Left forelimb (tissue), 1 donor: ENCODE data around the gene ADGRL1.
"Not testable (repeated sequence)": the region's sequence is repeated elsewhere in the genome, so short reads cannot be mapped to it uniquely, and the experiment has no call there.

Source experiments
- DNase-seq: peaks from one replicate; pipeline ENCODE4 v3.0.0-alpha.2; 2018; ENCODE audit warnings: low spot score

The ADGRL1 gene

DNA sequence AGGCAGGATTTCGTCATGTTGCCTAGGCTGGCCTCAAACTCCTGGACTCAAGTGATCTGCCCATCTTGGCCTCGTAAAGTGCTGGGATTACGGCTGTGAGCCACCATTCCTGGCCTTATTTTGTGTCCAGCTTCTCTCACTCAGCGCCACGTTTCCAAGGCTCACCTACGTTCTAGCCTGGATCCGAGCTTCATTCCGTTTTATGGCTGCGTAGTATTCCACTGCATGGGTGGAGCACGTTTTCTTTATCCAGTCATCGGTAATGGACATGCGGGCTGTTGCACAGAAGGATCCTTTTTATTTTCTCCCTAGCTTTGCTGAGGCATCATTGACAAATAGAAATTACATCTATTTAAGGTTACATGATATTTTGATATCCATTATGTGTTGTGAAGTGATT is 16.6 kb downstream of the ADGRL1 start:
- DNase-seq, result no peak

DNA sequence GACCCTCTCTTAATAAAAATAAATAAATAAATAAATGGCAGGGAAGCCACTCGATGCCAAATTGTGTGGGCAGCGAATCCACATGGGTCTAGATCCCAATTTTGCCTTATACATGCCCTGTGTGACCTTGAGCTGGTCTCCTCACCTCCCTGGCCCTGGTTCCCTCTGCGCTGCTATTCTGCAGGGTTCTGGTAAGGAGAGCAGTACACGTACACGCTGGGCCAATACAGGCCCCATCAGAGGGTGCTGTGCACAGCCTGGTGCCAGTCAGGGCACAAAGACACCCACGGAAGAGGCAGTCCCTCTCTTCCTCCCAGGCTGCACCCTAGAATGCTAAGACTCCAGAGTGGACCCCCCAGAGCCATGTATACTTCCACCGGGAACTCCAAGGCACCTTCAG is 17.9 kb downstream of the ADGRL1 start:
- not testable (repeated sequence) for DNase-seq

DNA sequence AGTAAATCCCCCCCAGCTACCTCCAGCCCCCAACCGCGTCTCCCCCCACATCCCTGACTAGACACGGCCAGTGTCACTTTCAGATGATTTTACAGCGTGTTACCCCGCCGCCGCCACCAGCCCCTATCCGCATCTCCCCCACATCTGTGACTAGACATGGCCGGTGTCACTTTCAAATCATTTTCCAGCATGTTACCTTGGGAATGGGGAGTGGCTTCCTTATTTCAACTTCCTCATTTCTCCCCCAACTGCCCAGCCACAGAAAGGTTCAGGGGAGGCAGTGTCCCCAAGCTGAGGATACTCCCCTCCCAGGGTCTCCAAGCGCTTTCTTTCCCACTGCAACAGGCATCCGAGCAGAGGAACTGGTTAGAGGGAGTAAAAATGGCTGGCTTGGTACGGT is 18.4 kb downstream of the ADGRL1 start:
- DNase-seq, result no peak

DNA sequence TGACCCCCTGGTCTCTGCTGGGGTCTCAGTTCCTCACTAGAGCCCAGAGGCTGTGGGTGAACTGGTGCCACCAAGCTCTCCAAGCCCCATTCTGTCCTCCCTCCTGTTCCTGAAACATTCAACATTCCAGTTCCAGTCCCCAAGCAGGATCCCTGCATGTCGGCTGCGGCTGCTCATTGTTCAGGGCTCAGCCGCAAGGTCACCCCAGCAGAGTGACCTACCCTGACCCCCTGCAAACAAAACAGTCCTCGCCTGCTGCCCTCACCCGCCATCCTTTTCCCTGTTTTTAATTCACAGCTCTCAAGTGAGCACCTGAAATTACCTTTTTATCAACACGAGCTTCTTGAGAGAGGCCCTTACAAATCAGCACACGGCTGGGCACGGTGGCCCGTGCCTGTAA is 19.3 kb downstream of the ADGRL1 start:
- not testable (repeated sequence) for DNase-seq

DNA sequence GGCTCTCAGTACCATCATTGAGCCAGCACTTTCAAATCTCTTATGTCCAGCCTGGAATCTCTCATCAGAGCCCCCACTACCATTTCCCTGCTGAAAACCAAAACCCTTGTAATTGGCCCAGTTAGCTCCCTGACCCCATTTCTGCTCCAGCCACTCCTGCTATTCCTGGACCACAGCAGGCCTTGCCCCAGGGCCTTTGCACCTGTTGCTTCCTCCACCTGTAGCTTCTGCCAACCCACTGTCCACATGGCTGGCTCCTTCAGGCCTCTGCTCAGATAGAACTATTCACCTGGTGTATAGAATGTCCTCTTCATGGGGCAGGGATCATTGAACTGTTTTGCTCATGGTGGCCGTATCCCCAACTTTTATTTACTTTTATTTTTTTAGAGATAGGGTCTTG is 20.3 kb downstream of the ADGRL1 start:
- not testable (repeated sequence) for DNase-seq

DNA sequence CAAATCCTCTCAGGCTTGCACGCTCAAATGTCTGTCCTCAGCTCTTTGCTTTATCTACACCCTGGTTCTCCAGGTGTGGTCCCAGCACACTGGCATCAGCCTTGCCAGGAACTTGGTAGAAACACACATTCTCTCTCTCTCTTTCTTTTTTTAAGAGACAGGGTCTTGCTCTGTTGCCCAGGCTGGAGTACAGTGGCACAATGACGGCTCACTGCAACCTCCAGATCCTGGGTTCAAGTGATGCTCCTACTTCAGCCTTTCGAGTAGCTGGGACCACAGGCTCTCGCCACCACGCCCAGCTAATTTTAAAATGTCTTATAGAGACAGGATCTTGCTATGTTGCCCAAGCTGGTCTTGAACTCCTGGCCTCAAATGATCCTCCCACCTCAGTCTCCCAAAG is 20.8 kb downstream of the ADGRL1 start:
- no peak for DNase-seq

DNA sequence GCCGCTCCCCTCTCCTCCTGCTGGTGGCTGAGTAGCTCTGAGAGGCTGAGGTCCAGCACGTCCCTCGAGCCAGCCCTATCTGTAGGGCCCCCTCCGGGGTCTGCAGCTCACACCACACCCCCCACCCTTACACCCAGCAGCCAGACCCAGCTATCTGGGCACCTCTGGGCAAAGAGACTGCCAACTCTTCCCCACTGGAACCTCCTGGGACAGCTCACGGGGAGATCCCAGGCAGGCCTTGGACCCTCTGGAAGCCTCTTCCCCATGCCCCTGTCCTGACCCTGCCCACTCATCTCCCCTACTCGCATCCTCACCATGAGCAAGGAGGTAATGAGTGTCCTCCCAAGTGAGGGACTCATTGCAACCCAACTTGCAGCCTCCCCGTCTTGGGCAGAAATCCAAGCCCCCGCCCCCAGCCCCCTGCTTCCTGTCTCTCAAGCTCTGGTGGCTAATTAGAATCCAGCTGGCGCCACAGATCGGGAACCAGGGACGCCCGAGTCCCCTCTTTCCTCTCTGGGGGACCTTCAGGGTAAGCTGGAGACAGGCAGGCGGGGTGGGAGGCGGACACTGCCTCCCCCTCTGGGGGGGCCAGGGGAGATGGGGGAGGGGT is 22.1 kb downstream of the ADGRL1 start:
- DNase-seq, result no peak

DNA sequence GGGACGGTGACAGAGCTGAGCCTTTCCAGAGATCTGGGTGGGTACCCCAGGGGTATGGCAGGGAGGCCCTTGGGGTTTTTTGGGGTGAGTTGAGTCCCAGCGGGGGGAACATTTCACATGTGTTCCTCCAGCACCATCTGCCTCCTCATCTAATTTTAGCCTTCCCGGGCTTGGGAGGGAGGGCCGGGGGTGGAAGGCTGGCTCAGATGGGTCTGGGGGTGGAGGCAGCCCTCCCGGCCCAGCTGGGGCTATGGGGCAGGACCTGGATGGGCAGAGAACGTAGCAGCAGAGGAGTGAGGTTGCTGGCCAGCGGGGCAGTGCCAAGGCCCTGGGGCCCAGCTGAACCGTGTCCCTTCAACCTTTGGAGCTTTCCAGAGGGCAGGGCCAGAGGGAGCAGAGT is 23.5 kb downstream of the ADGRL1 start:
- no peak for DNase-seq

DNA sequence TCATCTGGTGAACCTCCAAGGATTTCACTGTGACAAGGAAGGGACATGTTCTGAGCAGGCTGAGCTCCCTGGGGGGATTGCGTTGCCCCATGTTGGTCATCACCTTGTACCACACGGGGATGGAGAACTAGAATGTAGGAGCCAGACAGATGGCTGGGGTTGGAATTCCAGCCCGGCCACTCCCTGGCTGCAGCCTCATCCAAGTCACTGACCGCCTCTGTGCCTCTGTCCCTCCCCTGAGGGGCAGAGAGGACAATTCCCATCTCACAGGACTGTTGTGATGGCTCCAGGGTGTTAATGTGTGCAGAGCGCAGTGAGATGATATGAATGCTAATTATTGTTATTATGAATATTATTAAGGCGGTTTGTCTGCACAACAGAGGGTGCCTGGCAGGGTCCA is 24.1 kb downstream of the ADGRL1 start:
- DNase-seq, result no peak

DNA sequence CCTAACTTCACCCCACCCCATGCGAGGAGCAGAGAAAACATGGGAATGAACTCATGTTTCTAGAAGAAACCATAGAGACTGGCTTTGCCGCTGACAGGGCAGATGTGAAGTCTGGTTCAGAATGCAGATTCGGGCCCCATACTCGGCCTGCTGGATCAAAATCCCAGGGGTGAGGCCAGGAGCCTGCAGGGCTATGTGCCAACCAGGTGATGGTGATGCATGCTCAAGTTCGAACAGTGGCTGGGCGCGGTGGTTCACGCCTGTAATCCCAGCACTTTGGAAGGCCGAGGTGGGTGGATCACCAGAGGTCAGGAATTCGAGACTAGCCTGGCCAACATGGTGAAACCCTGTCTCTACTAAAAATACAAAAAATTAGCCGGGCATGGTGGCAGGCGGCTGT is 24.8 kb downstream of the ADGRL1 start:
- DNase-seq, result not testable (repeated sequence)

DNA sequence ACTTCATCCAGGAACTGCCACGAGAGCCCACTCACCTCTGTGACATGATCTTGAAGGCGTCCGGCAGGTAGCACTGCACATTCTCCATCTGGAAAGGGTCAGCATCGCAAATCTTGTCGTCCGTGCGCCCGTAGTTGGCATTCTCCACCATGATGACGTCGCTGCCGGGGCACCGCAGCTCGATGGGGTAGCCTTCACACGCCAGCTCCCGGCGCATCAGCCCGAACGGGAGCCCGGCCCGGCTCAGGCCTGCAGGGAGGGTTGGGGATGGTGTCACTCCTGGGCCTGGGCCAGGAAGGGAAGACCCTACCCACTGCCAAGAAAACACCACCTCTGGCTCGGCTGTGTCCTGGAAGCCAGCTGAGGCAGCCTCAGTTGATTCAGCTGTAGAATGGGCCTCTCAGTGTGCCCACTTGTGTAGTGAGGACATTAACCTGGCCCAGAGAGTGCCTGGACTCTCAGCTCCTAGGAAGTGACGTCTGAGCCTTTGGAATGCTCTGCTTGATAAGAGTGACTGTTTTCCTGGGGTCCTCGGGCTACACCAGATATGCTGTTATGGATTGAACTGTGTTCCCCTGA is 28.4 kb downstream of the ADGRL1 start:
- no peak for DNase-seq

DNA sequence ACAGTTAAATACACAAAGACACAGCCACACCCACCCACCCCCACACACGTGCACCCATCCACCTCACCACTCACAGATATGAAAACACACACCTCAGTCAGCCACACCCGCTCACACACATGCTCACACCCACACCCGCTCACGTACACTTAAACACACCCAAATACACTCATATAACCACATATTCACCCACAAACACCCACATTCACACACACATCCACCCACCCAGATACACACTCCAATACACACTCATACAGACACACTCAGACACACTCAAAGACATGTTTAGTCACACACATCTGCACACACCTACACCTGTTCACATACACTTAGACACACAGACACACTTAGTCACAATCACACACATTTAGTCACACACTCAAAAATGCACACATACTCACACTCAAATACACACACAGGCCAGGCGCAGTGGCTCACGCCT is 30.6 kb downstream of the ADGRL1 start:
- DNase-seq, result no peak

DNA sequence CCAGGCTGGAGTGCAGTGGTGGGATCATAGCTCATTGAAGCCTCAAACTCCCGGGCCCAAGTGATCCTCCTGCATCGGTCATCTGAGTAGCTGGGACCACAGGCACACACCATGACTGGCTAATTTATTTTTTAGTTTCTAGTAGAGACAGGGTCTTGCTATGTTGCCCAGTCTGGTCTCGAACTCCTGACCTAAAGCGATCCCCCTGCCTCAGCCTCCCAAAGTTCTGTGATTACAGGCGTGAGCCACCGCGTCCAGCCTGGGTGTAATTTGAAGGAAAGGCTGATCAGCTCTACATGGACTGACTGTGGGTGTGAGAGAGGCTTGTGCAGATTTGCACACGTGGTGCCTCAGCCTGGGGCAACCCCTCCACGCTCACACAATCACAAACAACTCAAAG is 31.1 kb downstream of the ADGRL1 start:
- DNase-seq, result no peak

DNA sequence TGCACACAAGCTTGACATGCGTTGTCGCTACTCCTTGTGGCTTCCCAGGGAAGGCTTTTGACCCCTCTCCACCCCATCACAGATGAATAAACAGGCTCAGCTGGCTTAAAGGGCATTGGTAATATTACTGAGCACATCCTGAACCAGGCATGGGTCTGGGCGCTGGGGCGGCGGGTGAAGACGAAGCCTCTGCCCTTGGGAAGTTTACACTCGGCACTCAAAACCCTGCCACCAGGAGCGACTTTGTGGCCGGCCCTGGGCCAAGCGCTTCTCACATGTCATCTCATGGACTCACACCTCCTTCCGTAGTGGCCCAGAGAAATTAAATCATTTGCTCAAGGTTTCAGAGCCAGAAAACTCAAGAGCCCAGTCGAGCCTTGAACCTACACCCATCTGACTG is 37.0 kb downstream of the ADGRL1 start:
- DNase-seq, result no peak

DNA sequence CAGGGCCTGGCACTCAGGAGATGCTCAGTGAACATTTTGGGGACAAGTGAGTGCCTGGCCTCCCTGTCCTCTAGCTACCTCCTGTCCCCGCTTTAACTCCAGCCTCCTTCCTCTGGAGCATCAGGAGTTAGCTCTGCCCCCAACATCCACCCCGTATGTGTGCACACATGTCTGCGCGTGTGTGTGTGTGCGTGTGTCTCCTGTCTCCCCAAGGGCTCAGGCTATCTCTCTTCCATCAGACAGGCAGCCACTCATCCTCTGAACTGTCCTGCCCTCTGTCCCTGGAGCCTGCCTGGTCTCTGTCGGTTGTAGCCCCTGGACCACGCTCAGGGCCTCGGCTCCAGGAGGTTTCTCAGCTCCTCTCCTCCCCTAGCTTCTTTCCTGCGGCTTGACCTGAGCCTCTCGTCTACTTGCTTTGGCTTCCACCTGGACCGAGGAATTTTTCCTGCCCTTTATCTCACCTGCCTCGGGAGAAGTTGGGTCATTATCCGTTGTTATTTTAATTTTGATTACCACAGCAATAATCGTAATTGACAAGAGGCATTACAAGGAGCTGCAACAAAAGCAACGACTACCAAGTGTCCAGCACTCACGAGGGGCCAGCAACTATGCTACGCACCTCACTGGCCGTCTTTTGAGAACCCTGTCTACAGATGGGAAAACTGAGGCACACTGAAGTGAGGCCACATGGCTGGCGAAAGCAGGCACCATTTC is 37.6 kb downstream of the ADGRL1 start:
- no peak for DNase-seq

DNA sequence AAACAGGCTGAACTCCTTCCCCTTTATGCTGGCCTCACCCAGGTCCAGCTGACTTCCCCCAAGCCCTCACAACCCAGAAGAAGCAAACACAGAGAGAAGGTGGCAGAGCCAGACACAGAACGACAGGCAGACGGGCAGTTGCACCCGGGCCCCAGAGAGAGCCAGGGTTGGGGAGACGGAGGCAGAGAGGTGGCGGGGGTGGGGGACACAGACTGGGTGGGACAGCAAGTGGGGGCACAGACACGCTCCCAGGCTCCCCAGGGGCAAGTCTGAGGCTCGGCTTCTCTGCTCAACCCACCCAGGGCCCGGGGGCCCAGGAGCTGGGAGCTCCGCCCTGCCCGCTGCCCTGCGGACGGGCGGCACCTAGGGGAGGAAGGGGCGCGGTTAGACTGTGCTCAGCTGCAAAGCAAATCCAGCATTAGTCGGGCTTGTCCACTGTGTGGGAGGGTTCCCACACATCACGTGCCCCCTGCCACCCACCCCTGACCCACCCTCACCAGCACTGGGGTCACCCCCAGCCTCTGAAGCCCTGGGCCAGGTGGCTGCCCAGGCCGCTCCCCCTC is 38.3 kb downstream of the ADGRL1 start:
- no peak for DNase-seq

DNA sequence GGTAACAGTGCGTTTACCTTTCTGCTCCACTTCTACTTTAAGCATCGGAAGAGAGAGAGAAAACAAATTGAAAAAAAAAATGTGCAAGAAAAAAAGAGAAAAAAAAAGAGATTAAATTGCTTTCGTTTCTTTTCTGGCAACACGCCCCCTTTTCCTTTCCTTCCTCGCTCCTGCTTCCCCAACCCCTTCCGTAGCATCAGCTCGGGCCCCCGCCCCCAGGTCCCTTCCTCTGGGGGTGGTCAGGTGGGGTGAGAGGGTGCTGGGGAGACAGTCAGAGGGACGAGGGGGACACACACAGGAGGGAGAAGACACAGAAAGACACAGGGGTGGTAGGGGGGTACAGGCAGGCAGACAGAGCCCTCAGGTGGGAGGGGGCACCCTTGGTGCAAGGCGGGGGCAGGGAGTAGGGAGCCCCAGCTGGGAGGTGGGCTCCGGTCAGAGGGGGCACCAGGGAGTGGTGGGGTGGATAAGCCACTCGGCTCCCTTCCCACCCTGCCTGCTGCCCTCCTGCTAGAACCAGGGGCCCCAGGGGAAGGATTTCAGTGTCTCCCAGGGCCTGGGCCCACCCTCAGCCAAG is 38.9 kb downstream of the ADGRL1 start:
- no peak for DNase-seq

DNA sequence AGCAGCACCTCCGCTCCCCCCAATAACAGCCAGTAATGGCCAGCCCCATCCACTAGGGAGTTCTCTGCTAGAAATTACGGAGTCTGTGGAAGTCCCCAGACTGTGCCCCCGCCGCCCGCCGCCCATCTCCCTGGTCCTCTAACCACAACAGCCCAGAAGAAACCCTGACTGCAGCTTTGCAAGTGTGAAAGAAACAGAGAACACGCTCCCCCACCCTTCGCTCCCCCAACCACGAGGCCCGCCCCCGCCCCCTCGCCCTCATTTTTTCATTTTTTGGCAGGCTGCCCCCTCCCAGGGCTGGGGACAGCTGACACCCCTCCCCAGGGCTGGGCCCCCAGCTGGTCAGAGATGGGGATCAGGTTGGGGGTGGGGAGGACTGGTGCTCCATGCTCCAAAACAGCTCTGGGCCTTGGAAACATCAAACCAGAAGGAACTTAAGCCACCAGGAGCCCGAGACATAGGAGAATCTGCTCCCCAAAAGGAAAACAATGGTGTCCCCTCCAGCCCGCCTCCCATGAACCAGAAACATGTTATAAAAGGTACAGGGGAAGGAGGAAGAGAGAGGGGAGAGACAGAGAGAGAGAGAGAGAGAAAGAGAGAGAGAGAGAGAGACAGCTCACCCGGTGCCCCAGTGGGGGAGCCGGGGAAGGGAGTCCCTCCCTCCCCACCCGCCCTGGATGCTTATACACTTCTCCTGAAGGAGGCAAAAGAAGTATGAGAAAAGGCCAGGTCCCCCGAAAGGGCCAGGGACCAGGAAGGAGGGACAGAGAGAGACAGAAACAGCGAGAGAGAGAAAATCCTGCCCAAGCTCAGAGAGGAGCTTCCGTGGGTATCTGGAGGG is 39.8 kb downstream of the ADGRL1 start:
- DNase-seq, result no peak

DNA sequence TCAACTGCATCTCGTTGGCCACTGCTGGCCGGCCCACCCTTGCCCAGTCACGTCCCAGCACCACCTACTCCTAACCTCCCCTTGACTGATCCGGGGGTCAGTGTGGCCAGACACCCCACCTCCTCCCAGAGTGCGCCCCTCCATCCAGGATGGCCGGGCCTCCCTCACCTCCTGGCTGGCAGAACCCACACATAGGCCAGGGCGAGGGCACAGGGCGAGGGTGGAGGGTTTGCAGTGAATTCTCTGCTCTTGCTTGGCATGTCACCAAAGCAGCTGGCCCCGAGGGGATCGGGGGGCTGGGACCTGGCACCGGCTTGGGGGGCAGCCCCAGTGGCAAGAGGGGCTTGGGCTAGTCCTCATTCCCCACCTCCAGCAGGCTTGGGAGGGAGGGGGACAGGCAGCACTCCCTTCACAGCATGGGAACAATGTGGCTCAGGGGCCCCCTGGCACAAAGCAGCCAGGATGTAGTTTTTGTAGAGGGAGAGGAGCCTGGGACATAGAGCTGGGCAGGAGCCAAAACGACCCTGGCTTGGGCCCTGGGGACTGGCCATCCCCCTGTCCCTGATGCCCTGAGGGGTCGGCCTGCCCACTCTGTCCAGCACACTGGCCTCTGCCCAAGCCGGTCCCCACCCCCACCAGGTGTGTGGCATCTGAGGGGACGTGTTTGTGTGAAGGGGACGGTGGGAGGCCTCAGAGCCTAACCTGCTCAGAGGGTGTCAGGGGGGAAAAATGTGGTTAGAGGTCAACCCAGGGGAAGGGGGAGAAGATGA is 41.1 kb downstream of the ADGRL1 start:
- DNase-seq, result no peak

DNA sequence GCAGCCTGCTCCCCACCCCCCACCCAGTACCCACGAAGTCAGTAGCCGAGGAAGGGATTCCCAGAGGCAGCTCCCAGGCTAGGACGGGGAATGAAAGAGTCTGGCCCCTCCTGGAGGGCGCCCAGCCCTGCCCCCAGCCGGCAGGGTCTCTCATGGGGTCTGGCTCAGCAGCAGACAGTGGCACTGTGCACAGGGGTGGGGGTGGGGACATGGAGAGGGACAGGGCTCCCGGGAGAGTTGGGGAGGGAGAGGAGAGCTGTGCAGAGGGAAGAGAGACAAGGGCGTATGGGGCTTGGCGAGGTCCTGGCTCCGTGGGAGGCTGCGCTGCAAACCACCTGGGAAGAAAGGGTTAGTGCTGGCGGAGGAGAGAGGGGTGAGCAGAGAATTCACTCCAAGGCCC is 41.9 kb downstream of the ADGRL1 start:
- no peak for DNase-seq

DNA sequence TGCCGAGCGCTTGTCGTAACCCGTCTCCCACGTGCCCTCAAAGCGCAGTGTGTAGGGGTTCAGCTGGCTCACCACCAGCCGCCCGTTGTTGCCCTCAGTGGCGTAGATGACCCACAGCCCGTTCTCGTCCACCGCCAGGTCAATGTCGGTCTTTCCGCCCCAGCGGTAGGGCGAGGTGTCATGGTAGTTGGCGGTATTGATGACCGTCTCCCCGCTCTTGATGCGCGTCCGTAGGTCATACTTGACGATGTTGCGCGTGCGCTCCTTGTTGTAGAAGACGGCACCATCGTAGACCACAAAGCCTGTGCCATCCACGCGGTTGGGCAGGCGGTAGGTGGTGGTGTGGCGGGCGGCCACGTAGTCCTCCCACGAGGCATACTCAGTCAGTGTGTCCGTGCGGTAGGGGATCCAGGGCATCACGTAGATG is 43.1 kb downstream of the ADGRL1 start:
- DNase-seq, result no peak
